Trophoblast cell (in vitro differentiated cells and primary cell): ENCODE data around the gene TEK. TPM values are rescaled to one million over a fixed set of nuclear protein-coding genes. Genes with fewer than 3 reads are reported as not detected.

ENCODE experiments used
- DNase-seq, 2 donors: peaks; one replicate each; pipeline ENCODE4 v3.0.0-alpha.2; 2016
- H2AFZ ChIP-seq: 2 replicates; pipeline ENCODE4 v1.6.1; 2013; ENCODE audit warnings: low read length, moderate library complexity, mild to moderate bottlenecking; ENCODE audit not compliant: insufficient read depth, poor library complexity
- H2AK5ac ChIP-seq: 2 replicates; pipeline ENCODE4 v1.6.1; 2013; ENCODE audit warnings: mild to moderate bottlenecking, low read length
- H2BK120ac ChIP-seq: 2 replicates; pipeline ENCODE4 v1.6.1; 2013; ENCODE audit warnings: low read length, mild to moderate bottlenecking, moderate library complexity; ENCODE audit not compliant: insufficient read depth, poor library complexity
- H2BK12ac ChIP-seq: 2 replicates; pipeline ENCODE4 v1.6.1; 2013; ENCODE audit warnings: mild to moderate bottlenecking, low read length, moderate library complexity
- H2BK5ac ChIP-seq: 2 replicates; pipeline ENCODE4 v1.6.1; 2013; ENCODE audit warnings: low read length, low read depth, moderate library complexity, mild to moderate bottlenecking; ENCODE audit not compliant: poor library complexity
- H3K14ac ChIP-seq: 2 replicates; pipeline ENCODE4 v1.6.1; 2013; ENCODE audit warnings: mild to moderate bottlenecking, low read length
- H3K18ac ChIP-seq: 2 replicates; pipeline ENCODE4 v1.6.1; 2013; ENCODE audit warnings: mild to moderate bottlenecking, low read length
- H3K23ac ChIP-seq: 2 replicates; pipeline ENCODE4 v1.6.1; 2013; ENCODE audit warnings: low read length
- H3K27ac ChIP-seq: 2 replicates; pipeline ENCODE4 v1.5.1; 2013; ENCODE audit warnings: low read depth, mild to moderate bottlenecking, inconsistent platforms, low read length, moderate library complexity
- H3K27me3 ChIP-seq: 2 replicates; pipeline ENCODE4 v1.6.1; 2013; ENCODE audit warnings: inconsistent platforms, mild to moderate bottlenecking, low read length, moderate library complexity; ENCODE audit not compliant: insufficient read depth
- H3K36me3 ChIP-seq, 2 experiments: 1 replicate in 1 of 2; 2 replicates in 1 of 2; pipeline ENCODE4 v1.6.1; 2013; ENCODE audit warnings: low read length in 2 of 2, mild to moderate bottlenecking in 2 of 2, moderate library complexity in 1 of 2; ENCODE audit not compliant: insufficient read depth in 2 of 2, control insufficient read depth in 1 of 2
- H3K4ac ChIP-seq: 2 replicates; pipeline ENCODE4 v1.6.1; 2013; ENCODE audit warnings: low read depth, mild to moderate bottlenecking, low read length, moderate library complexity
- H3K4me1 ChIP-seq, 2 experiments: 1 replicate in 1 of 2; 2 replicates in 1 of 2; pipeline ENCODE4 v1.6.1; 2013; ENCODE audit warnings: low read length in 2 of 2, mild to moderate bottlenecking in 2 of 2, moderate library complexity in 1 of 2; ENCODE audit not compliant: insufficient read depth in 2 of 2, control insufficient read depth in 1 of 2
- H3K4me2 ChIP-seq: 2 replicates; pipeline ENCODE4 v1.6.1; 2013; ENCODE audit warnings: inconsistent platforms, mild to moderate bottlenecking, low read length, moderate library complexity
- H3K4me3 ChIP-seq: 2 replicates; pipeline ENCODE4 v1.5.1; 2013; ENCODE audit warnings: mild to moderate bottlenecking, low read depth, low read length, inconsistent platforms
- H3K79me1 ChIP-seq: one replicate; pipeline ENCODE4 v1.6.1; 2013; ENCODE audit warnings: low read length
- H3K79me2 ChIP-seq: 2 replicates; pipeline ENCODE4 v1.6.1; 2013; ENCODE audit warnings: low read length, mild to moderate bottlenecking; ENCODE audit not compliant: control insufficient read depth, insufficient read depth, poor library complexity
- H3K9ac ChIP-seq: 2 replicates; pipeline ENCODE4 v1.6.1; 2013; ENCODE audit warnings: mild to moderate bottlenecking, low read length
- H3K9me3 ChIP-seq: 2 replicates; pipeline ENCODE4 v1.6.1; 2013; ENCODE audit warnings: low read depth, mild to moderate bottlenecking, control low read depth, inconsistent platforms, low read length; ENCODE audit not compliant: insufficient read depth
- H4K12ac ChIP-seq: 2 replicates; pipeline ENCODE4 v1.6.1; 2013; ENCODE audit warnings: low read depth, mild to moderate bottlenecking, low read length, moderate library complexity
- H4K8ac ChIP-seq: 2 replicates; pipeline ENCODE4 v1.6.1; 2013; ENCODE audit warnings: low read depth, mild to moderate bottlenecking, low read length, moderate library complexity
- H4K91ac ChIP-seq: one replicate; pipeline ENCODE4 v1.6.1; 2013; ENCODE audit warnings: low read depth, mild to moderate bottlenecking, low read length, moderate library complexity
- WGBS: extraction: QIAGEN DNeasy Blood & Tissue Kit; methylation state at CpG from one replicate; pipeline ENCODE4 v1.1.7; 2013; ENCODE audit warnings: missing lambda C conversion rate; ENCODE audit not compliant: insufficient read length, insufficient coverage; ENCODE audit errors: extremely low coverage; 5-methylcytosine and 5-hydroxymethylcytosine counted together
- polyA plus RNA-seq: library from polyadenylated mRNA; stranded (reverse); fragments of 200-250 nt; gene quantifications from 2 replicates; pipeline ENCODE4 v1.2.3, GENCODE V29; 2013

The TEK gene
- polyA plus RNA-seq, result 0.79 and 0.83 TPM in 2 replicates

DNA sequence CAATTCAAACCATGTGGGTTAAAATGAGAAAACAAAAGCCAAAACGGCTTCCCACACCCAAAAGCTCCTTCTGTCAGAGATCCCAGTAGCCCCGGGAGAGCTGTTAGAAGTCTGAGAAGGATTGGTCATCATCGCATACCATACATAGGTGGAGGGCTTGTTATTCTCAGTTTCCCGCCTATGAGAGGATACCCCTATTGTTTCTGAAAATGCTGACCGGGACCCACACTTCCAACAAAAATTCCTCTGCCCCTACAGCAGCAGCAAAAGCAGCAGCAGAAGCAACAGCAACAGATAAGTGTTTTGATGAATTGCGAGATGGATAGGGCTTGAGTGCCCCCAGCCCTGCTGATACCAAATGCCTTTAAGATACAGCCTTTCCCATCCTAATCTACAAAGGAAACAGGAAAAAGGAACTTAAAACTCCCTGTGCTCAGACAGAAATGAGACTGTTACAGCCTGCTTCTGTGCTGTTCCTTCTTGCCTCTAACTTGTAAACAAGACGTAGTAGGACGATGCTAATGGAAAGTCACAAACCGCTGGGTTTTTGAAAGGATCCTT, at the start of gene TEK:
TSS of gene TEK (plus strand) at position 245 of the 561 bp plus-strand sequence. CDS start 366 bp downstream, outside the sequence.
- Histone ChIP-seq H3K79me2 (no peaks in the 10 kb centered on the region), H3K36me3 (no peaks in the 10 kb centered on the region), H2BK5ac (no peak within 1 kb of the TSS), H4K8ac (peak within 1 kb of the TSS; percentile 48), H2AFZ (peak within 1 kb of the TSS; percentile 45), H3K27me3 (no peaks in the 10 kb centered on the region), H3K9me3 (no peaks in the 10 kb centered on the region), H3K23ac (no peak within 1 kb of the TSS), H3K9ac (no peak within 1 kb of the TSS), H3K79me1 (no peaks in the 10 kb centered on the region), H3K4me3 (no peak within 1 kb of the TSS), H2BK120ac (no peak within 1 kb of the TSS), H3K14ac (no peak within 1 kb of the TSS), H4K12ac (no peak within 1 kb of the TSS), H3K4ac (no peak within 1 kb of the TSS), H4K91ac (no peak within 1 kb of the TSS), H2AK5ac (no peak within 1 kb of the TSS), H3K18ac (no peak within 1 kb of the TSS), H3K27ac (no peak within 1 kb of the TSS), H3K4me2 (peak within 1 kb of the TSS; percentile 54), H2BK12ac (no peak within 1 kb of the TSS), H3K4me1 (no peaks in the 10 kb centered on the region)
- peak in 1 of 2 donors; percentile 21 for DNase-seq
- whole genome bisulfite sequencing, result no CpG with 5 or more reads among the region's 9 CpGs

GRCh38 chr9:27059412-27059811, 49.6 kb upstream of the TEK start:
- no peak overlapping the region for H3K4me2 ChIP-seq
- no peak overlapping the region for H4K8ac ChIP-seq
- H3K79me2 ChIP-seq, result no peaks in the 10 kb centered on the region
- H3K23ac ChIP-seq, result no peak overlapping the region
- WGBS, result no CpG with 5 or more reads among the region's 1 CpG
- no peak overlapping the region for H2BK120ac ChIP-seq
- no peak overlapping the region for H3K4me3 ChIP-seq
- no peak overlapping the region for H3K14ac ChIP-seq
- no peak overlapping the region for H4K91ac ChIP-seq
- H3K79me1 ChIP-seq, result no peaks in the 10 kb centered on the region
- no peaks in the 10 kb centered on the region for H3K36me3 ChIP-seq
- no peak overlapping the region for H2AFZ ChIP-seq
- no peak overlapping the region for H2BK12ac ChIP-seq
- H3K27ac ChIP-seq, result no peak overlapping the region
- H3K9me3 ChIP-seq, result no peaks in the 10 kb centered on the region
- H3K4ac ChIP-seq, result no peak overlapping the region
- no peak overlapping the region for H3K18ac ChIP-seq
- H3K27me3 ChIP-seq, result no peaks in the 10 kb centered on the region
- H3K9ac ChIP-seq, result no peak overlapping the region
- DNase-seq, result no peak
- H2BK5ac ChIP-seq, result no peak overlapping the region
- no peak overlapping the region for H4K12ac ChIP-seq
- H3K4me1 ChIP-seq, result no peaks in the 10 kb centered on the region
- H2AK5ac ChIP-seq, result no peak overlapping the region

GRCh38 chr9:27059907-27060306, 49.1 kb upstream of the TEK start:
- Histone ChIP-seq H3K4me2 (no peak overlapping the region), H4K91ac (no peak overlapping the region), H3K27me3 (no peaks in the 10 kb centered on the region), H2AFZ (no peak overlapping the region), H3K79me2 (no peaks in the 10 kb centered on the region), H3K9ac (no peak overlapping the region), H3K36me3 (no peaks in the 10 kb centered on the region), H3K23ac (no peak overlapping the region), H3K4me3 (no peak overlapping the region), H3K79me1 (no peaks in the 10 kb centered on the region), H3K27ac (no peak overlapping the region), H3K9me3 (no peaks in the 10 kb centered on the region), H3K14ac (no peak overlapping the region), H3K4me1 (no peaks in the 10 kb centered on the region), H4K8ac (no peak overlapping the region), H3K4ac (no peak overlapping the region), H2BK12ac (no peak overlapping the region), H4K12ac (no peak overlapping the region), H2AK5ac (no peak overlapping the region), H2BK5ac (no peak overlapping the region), H2BK120ac (no peak overlapping the region), H3K18ac (no peak overlapping the region)
- no peak for DNase-seq

- H3K4ac ChIP-seq, result no peak overlapping the region
- H3K4me3 ChIP-seq, result no peak overlapping the region
- H3K27ac ChIP-seq, result no peak overlapping the region
- H3K9ac ChIP-seq, result no peak overlapping the region
- no peak overlapping the region for H3K4me2 ChIP-seq
- no peak overlapping the region for H4K8ac ChIP-seq
- H4K91ac ChIP-seq, result no peak overlapping the region
- no peak for DNase-seq
- WGBS, result no CpG with 5 or more reads among the region's 1 CpG
- no peak overlapping the region for H4K12ac ChIP-seq
- H2BK5ac ChIP-seq, result no peak overlapping the region
- H2AK5ac ChIP-seq, result no peak overlapping the region
- no peaks in the 10 kb centered on the region for H3K79me1 ChIP-seq
- no peaks in the 10 kb centered on the region for H3K36me3 ChIP-seq
- no peaks in the 10 kb centered on the region for H3K79me2 ChIP-seq
- H2AFZ ChIP-seq, result no peak overlapping the region
- no peak overlapping the region for H2BK120ac ChIP-seq
- no peaks in the 10 kb centered on the region for H3K9me3 ChIP-seq
- H3K14ac ChIP-seq, result no peak overlapping the region
- no peak overlapping the region for H3K18ac ChIP-seq
- no peak overlapping the region for H3K23ac ChIP-seq
- no peak overlapping the region for H2BK12ac ChIP-seq
- no peaks in the 10 kb centered on the region for H3K27me3 ChIP-seq
- no peaks in the 10 kb centered on the region for H3K4me1 ChIP-seq
Measured at GRCh38 chr9:27065288-27065687, 43.7 kb upstream of the TEK start.
